ENCODE results near the gene NEMP1.

The NEMP1 gene

DNA sequence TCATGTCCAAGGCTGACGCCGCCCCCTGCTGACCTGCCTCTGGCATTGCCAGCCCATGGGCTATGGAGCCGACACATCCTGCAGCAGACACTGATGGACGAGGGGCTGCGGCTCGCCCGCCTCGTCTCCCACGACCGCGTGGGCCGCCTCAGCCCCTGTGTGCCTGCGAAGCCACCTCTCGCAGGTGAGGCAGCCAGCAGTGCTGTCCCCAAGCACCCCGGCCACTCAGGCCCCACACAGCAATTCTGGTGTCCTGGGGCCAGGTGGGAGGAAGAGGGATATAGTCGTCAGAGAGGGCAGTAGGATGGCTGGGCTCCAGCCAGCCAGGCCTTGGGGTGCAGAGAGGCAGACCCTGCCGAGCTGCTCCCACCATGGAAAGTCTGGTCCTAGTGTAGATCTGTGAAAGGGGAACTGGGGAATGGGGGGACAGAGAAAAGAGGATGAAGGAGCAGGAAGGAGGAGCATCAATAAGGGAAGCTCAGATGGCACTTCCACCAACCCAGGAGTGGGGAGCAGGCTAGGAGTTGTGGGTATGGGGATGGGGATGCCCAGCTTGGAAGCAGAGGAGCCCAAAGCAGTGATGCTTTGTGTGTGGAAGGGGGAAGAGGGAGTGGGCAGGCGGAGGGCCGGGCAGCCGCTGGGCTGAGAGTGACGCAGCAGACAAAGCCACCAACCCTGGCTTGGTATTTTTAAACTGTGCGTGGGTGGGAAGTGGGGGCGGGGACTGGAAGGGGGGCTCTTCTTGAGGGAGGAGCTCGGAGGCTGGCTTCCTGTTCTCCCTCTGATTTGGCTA, 15.0 kb upstream of the NEMP1 start:
- in situ Hi-C loops (cut with HindIII; ENCODE audit: low sequenced_read_pairs) = no loop called here
- TF ChIP-seq, protein P1, sequence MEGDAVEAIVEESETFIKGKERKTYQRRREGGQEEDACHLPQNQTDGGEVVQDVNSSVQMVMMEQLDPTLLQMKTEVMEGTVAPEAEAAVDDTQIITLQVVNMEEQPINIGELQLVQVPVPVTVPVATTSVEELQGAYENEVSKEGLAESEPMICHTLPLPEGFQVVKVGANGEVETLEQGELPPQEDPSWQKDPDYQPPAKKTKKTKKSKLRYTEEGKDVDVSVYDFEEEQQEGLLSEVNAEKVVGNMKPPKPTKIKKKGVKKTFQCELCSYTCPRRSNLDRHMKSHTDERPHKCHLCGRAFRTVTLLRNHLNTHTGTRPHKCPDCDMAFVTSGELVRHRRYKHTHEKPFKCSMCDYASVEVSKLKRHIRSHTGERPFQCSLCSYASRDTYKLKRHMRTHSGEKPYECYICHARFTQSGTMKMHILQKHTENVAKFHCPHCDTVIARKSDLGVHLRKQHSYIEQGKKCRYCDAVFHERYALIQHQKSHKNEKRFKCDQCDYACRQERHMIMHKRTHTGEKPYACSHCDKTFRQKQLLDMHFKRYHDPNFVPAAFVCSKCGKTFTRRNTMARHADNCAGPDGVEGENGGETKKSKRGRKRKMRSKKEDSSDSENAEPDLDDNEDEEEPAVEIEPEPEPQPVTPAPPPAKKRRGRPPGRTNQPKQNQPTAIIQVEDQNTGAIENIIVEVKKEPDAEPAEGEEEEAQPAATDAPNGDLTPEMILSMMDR (IDR thresholded peaks at IDR 0.05; ENCODE audit: low read depth, low read length, missing control alignments) = peak; percentile 45
- DNase-seq (ENCODE audit: low read depth) = no peak
- H3K4me3 ChIP-seq (ENCODE audit: low read depth, low read length) = no peak overlapping the region

DNA sequence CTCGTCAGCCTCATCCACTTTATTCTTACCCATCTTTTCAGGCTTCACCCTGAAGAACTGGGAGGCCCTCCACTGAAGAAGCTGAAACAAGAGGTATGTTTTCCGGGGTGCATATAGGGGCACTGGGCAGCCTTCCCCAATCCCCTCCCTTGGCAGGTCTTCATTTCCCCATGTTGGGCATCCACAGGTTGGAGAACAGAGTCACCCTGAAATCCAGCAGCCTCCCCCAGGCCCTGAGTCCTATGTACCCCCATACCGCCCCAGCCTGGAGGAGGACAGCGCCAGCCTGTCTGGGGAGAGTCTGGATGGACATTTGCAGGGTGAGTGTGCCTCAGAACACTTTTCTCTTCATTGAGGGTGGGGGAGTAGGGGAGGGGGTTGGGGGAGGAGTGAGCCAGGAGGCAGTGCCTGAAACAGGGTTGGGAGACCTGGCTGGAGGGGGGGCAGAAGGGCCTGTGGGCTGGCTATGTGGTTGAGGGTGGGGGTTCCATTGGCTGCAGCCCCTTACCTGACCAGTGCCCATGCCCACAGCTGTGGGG, 14.4 kb upstream of the NEMP1 start:
- in situ Hi-C loops (cut with HindIII; ENCODE audit: low sequenced_read_pairs) = no loop called here
- DNase-seq (ENCODE audit: low read depth) = no peak
- TF ChIP-seq, protein P1 (IDR thresholded peaks at IDR 0.05; ENCODE audit: low read depth, low read length, missing control alignments) = no peak
- H3K4me3 ChIP-seq (ENCODE audit: low read depth, low read length) = no peak overlapping the region

DNA sequence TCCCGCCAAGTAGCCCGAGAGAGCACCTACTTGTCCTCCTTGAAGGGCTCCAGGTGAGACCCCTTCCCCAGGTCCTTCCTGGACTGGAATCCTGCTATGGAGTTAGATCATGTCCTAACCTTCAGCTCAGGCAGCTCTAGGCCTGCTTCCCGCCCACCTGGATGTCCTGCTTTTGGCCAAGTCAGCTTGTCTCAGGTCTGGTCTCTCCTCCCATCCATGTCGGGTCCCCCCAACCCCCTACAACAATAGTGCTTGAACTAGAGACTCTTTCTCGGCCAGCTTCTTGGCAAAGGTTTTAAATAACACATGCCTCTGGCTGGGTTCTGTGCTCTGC, 13.9 kb upstream of the NEMP1 start:
- no peak for DNase-seq (ENCODE audit: low read depth)
- TF ChIP-seq, protein P1 (IDR thresholded peaks at IDR 0.05; ENCODE audit: low read depth, low read length, missing control alignments) = no peak
- no peak overlapping the region for H3K4me3 ChIP-seq (ENCODE audit: low read depth, low read length)
- in situ Hi-C loops (cut with HindIII; ENCODE audit: low sequenced_read_pairs) = no loop called here

DNA sequence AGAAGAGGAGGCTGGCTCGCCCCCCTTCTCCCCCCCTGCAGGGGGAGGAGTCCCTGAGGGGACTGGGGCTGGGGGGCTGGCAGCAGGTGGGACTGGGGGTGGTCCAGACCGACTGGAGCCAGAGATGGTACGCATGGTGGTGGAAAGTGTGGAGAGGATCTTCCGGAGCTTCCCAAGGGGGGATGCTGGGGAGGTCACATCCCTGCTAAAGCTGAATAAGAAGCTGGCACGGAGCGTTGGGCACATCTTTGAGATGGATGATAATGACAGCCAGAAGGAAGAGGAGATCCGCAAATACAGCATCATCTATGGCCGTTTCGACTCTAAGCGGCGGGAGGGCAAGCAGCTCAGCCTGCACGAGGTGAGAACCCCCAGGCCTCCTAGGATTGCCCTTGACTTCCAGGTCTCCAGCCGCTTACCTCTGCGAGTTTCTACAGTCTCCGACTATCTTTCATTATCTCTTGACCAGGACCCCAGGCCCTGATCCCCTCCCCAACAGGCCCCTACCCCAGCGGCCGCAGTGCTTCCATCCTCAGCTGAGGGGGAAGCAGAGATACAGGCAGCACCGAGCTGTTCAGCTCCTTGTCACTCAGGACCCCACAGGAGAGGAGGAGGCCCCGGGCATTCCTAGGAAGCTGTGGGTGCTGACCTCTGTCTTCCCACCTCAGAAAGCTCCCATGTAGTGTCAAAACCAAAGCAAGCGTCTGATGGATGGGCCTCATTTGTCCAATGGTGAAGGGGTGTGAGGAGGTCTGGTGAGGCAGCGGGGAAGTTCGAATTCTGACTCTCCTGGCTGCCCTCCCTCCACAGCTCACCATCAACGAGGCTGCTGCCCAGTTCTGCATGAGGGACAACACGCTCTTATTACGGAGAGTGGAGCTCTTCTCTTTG, 13.3 kb upstream of the NEMP1 start:
- DNase-seq (ENCODE audit: low read depth) = no peak
- H3K4me3 ChIP-seq (ENCODE audit: low read depth, low read length) = no peak overlapping the region
- in situ Hi-C loops (cut with HindIII; ENCODE audit: low sequenced_read_pairs) = no loop called here
- TF ChIP-seq, protein P1 (IDR thresholded peaks at IDR 0.05; ENCODE audit: low read depth, low read length, missing control alignments) = no peak

DNA sequence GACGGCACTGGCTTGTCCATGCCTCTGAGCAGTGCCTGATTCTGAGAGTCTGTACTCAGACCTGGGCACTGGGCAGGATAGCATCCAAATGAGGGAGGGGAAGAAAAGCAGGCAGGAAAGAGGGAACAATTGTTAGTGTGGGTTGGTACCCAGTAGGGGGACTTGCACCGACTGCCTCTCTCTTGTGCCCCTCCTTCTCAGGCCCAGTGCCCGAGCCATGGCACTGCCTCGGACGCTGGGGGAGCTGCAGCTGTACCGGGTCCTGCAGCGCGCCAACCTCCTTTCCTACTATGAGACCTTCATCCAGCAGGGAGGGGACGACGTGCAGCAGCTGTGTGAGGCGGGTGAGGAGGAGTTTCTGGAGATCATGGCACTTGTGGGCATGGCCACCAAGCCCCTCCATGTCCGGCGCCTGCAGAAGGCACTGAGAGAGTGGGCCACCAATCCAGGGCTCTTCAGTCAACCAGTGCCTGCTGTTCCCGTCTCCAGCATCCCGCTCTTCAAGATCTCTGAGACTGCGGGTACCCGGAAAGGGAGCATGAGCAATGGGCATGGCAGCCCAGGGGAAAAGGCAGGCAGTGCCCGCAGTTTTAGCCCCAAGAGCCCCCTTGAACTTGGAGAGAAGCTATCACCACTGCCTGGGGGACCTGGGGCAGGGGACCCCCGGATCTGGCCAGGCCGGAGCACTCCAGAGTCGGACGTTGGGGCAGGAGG, 12.5 kb upstream of the NEMP1 start:
- DNase-seq (ENCODE audit: low read depth) = no peak
- TF ChIP-seq, protein P1 (IDR thresholded peaks at IDR 0.05; ENCODE audit: low read depth, low read length, missing control alignments) = peak; percentile 22
- in situ Hi-C loops (cut with HindIII; ENCODE audit: low sequenced_read_pairs) = no loop called here
- peak overlapping the region; percentile 85 for H3K4me3 ChIP-seq (ENCODE audit: low read depth, low read length)

DNA sequence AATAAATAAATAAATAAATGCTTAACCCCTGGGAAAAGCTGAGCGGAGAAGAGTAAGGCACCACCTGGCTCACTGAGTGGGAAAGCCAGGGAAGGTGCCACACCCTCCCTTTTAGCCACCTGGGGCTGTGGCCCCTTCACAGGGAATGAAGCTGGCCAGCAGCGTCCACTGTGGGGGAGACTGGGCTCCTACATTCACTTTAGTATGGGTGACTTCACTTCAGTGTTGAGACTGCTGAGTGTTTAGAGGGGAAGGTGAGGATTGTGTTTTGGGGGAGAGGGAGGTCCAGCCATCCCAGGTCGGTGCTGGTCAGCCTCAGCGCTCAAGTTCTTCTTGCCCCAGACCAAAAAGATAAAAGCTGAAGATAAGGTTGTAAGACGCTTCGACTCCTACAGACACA, 11.9 kb upstream of the NEMP1 start:
- H3K4me3 ChIP-seq (ENCODE audit: low read depth, low read length) = peak overlapping the region; percentile 85
- no peak for DNase-seq (ENCODE audit: low read depth)
- TF ChIP-seq, protein P1 (IDR thresholded peaks at IDR 0.05; ENCODE audit: low read depth, low read length, missing control alignments) = no peak
- in situ Hi-C loops (cut with HindIII; ENCODE audit: low sequenced_read_pairs) = no loop called here
